Fibroblast of pulmonary artery (primary cell): ENCODE results near the gene CAMK2N1.

Source experiments
- DNase-seq: peaks from one replicate; pipeline ENCODE4 v3.0.0-alpha.2; 2010; ENCODE audit warnings: low read depth
- H3K4me3 ChIP-seq: replicated peaks from 2 replicates; pipeline ENCODE4 v1.5.1; 2011; ENCODE audit warnings: low read depth, mild to moderate bottlenecking, control low read depth, low read length, moderate library complexity
- TF ChIP-seq, protein P1 (sequence below): IDR thresholded peaks from 2 replicates; pipeline ENCODE4 v1.5.1; 2011; ENCODE audit warnings: mild to moderate bottlenecking, control low read depth, low read length, inconsistent platforms; ENCODE audit errors: missing control alignments

Gene CAMK2N1

DNA sequence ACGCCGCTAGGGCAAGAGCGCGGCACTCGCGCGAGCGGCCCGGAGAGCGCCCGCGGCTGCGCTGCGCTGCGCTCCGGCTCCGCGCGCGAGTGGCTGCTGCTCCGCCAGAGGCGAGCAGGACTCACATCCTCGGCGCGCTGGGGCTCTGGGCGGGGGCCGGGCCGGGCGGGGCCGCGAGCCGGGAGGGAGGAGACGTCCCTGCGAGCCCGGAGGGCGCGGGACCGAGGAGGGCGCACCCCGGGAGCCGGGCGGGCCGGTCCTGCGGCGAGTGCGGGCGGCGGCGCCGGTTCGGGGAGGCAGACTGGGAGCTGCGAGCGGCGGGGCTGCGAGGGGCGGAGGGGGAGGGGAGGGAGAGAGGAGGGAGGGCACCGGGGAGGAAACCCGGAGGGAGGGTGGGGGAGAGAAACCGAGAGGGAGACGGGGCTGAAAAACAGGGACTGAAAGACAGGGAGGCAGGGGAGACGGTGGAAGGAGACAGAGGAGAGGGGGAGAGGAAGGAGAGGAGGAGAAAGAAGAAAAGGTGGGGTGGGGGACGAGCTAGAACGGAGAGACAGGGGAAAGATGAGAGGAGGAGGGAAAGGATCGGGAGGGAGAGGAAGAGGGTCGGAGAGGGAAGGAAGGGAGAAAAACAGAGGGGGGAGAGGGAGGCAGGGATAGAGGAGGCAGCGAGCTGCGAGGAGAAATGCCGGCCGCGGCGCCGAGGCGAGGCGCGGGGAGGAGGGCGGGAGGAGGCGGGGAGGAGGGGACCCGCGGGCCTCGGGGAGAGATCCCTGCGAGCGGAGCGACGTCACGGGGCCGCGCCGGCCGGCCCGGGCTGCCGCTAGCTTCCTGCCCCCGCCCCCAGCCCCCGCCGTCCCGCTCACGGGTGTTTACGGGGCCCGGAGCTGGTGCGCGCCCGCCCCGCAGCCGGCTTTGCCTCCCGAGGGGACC, at the start of gene CAMK2N1:
Gene CAMK2N1, minus strand, starts transcription at position 684 of the 930 bp plus-strand sequence. CDS start 831 bp downstream, outside the sequence.
- peak within 1 kb of the TSS; percentile 76 for H3K4me3 ChIP-seq
- DNase-seq = peak; percentile 68
- TF ChIP-seq, protein P1, sequence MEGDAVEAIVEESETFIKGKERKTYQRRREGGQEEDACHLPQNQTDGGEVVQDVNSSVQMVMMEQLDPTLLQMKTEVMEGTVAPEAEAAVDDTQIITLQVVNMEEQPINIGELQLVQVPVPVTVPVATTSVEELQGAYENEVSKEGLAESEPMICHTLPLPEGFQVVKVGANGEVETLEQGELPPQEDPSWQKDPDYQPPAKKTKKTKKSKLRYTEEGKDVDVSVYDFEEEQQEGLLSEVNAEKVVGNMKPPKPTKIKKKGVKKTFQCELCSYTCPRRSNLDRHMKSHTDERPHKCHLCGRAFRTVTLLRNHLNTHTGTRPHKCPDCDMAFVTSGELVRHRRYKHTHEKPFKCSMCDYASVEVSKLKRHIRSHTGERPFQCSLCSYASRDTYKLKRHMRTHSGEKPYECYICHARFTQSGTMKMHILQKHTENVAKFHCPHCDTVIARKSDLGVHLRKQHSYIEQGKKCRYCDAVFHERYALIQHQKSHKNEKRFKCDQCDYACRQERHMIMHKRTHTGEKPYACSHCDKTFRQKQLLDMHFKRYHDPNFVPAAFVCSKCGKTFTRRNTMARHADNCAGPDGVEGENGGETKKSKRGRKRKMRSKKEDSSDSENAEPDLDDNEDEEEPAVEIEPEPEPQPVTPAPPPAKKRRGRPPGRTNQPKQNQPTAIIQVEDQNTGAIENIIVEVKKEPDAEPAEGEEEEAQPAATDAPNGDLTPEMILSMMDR = no peak

GRCh38 chr1:20534659-20535417, 48.8 kb upstream of the CAMK2N1 start:
- DNase-seq = no peak
- TF ChIP-seq, protein P1 = no peak
- H3K4me3 ChIP-seq = no peak overlapping the region

DNA sequence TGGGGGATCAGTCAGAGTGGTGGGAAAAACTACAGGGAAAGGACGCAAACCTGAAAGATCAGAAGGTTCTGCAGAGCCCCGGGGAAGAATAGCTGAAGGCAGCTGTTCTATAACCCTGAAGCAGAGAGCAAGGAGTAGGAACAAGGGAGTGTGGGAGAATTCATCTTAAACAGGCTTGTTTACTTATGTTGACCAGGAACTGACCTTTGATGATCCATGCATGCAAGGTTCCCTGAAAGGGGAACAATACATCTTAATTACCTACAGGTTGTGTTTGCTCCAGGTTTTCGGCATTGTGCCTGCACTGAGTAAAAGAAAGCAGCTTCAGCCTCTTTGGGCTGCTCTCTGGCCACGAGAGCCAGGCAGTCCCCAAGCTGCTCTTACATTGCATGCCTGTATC, 47.6 kb upstream of the CAMK2N1 start:
- DNase-seq = no peak
- H3K4me3 ChIP-seq = no peak overlapping the region
- TF ChIP-seq, protein P1 = no peak

- no peak overlapping the region for H3K4me3 ChIP-seq
- DNase-seq = no peak
- TF ChIP-seq, protein P1 = no peak
These were observed 44.9 kb upstream of the CAMK2N1 start for GRCh38 chr1:20530901-20531300.

GRCh38 chr1:20530306-20530705, 44.3 kb upstream of the CAMK2N1 start:
- TF ChIP-seq, protein P1 = no peak
- no peak overlapping the region for H3K4me3 ChIP-seq
- DNase-seq = no peak

DNA sequence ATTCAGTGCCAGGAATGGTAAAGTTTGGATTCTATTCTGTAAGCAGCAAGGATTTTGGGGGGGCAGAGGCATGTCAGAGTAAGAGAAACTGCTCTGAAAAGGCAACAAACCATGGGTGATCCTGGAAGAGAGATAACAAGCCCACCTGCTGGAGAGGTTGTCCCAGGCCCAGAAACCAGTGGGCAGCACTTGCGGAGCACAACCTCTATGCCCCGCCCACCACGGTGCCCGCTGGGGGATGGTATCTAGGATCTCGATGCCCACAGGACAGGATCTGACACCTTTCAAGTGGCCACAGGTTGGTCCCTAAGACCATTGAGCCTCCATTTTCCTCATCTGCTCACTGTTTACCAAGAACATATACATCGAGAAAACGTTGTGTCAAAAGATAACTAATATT, 42.2 kb upstream of the CAMK2N1 start:
- H3K4me3 ChIP-seq = no peak overlapping the region
- DNase-seq = no peak
- TF ChIP-seq, protein P1 = no peak
